Neuronal stem cell (in vitro differentiated cells): ENCODE results near the gene PHLPP2.

Source experiments
- DNase-seq: peaks from one replicate; pipeline ENCODE4 v3.0.0-alpha.2; 2013; ENCODE audit warnings: low spot score
- H2AFZ ChIP-seq: one replicate; pipeline ENCODE4 v1.6.1; 2013; ENCODE audit warnings: mild to moderate bottlenecking, low read length, inconsistent platforms
- H2AK5ac ChIP-seq: 2 replicates; pipeline ENCODE4 v1.6.1; 2013; ENCODE audit warnings: low read depth, mild to moderate bottlenecking, inconsistent platforms, low read length, moderate library complexity, mixed read lengths
- H2BK120ac ChIP-seq: 2 replicates; pipeline ENCODE4 v1.6.1; 2013; ENCODE audit warnings: low read depth, mild to moderate bottlenecking, inconsistent platforms, low read length, moderate library complexity, mixed read lengths
- H2BK12ac ChIP-seq: one replicate; pipeline ENCODE4 v1.6.1; 2013; ENCODE audit warnings: low read length, inconsistent platforms
- H2BK15ac ChIP-seq: 2 replicates; pipeline ENCODE4 v1.6.1; 2013; ENCODE audit warnings: mild to moderate bottlenecking, low read length, inconsistent platforms, mixed read lengths
- H2BK5ac ChIP-seq: one replicate; pipeline ENCODE4 v1.6.1; 2013; ENCODE audit warnings: inconsistent platforms, mild to moderate bottlenecking, low read length, moderate library complexity
- H3K14ac ChIP-seq: one replicate; pipeline ENCODE4 v1.6.1; 2013; ENCODE audit warnings: low read length, inconsistent platforms
- H3K18ac ChIP-seq: 2 replicates; pipeline ENCODE4 v1.6.1; 2013; ENCODE audit warnings: low read length, inconsistent platforms
- H3K23ac ChIP-seq: 2 replicates; pipeline ENCODE4 v1.6.1; 2013; ENCODE audit warnings: low read depth, mild to moderate bottlenecking, mixed read lengths, low read length, inconsistent platforms; ENCODE audit not compliant: poor library complexity
- H3K27ac ChIP-seq: replicated peaks from 3 replicates; pipeline ENCODE4 v1.5.1; 2013; ENCODE audit warnings: low read length, inconsistent platforms
- H3K27me3 ChIP-seq, 3 experiments: 2 replicates each; pipeline ENCODE4 v1.6.1; 2013; ENCODE audit warnings: low read length in 3 of 3, mild to moderate bottlenecking in 2 of 3, inconsistent platforms in 1 of 3, low read depth in 1 of 3, mixed read lengths in 1 of 3, moderate library complexity in 1 of 3; ENCODE audit not compliant: control insufficient read depth in 3 of 3, insufficient read depth in 3 of 3
- H3K36me3 ChIP-seq, 2 donors: replicated peaks in 1 of 2; 2 replicates each; pipeline ENCODE4 v1.6.1; 2013; ENCODE audit warnings: low read length in 2 of 2; ENCODE audit not compliant: control insufficient read depth in 2 of 2, insufficient read depth in 2 of 2
- H3K4ac ChIP-seq: 2 replicates; pipeline ENCODE4 v1.6.1; 2013; ENCODE audit warnings: inconsistent platforms, mild to moderate bottlenecking, low read length, moderate library complexity
- H3K4me1 ChIP-seq, 2 donors: 1 replicate in 1 of 2; 2 replicates in 1 of 2; pipeline ENCODE4 v1.6.1; 2013; ENCODE audit warnings: low read length in 2 of 2, low read depth in 1 of 2; ENCODE audit not compliant: control insufficient read depth in 2 of 2, insufficient read depth in 1 of 2
- H3K4me2 ChIP-seq: one replicate; pipeline ENCODE4 v1.6.1; 2013; ENCODE audit warnings: mild to moderate bottlenecking, low read length, inconsistent platforms; ENCODE audit not compliant: insufficient read depth, poor library complexity, severe bottlenecking
- H3K4me3 ChIP-seq, 2 donors: 2 replicates each; pipeline ENCODE4 v1.5.1; 2013; ENCODE audit warnings: low read length in 2 of 2, mild to moderate bottlenecking in 2 of 2, inconsistent platforms in 1 of 2, moderate library complexity in 1 of 2
- H3K79me1 ChIP-seq: one replicate; pipeline ENCODE4 v1.6.1; 2013; ENCODE audit warnings: low read depth, mild to moderate bottlenecking, inconsistent platforms, low read length, moderate library complexity
- H3K9ac ChIP-seq: one replicate; pipeline ENCODE4 v1.6.1; 2013; ENCODE audit warnings: mild to moderate bottlenecking, low read depth, low read length, inconsistent platforms; ENCODE audit not compliant: poor library complexity
- H3K9me3 ChIP-seq, 2 donors: replicated peaks in 1 of 2; 2 replicates each; pipeline versions ENCODE3 to v1.6.1; 2013; ENCODE audit warnings: low read length in 2 of 2, mild to moderate bottlenecking in 2 of 2, inconsistent platforms in 1 of 2, low read depth in 1 of 2, mixed read lengths in 1 of 2, moderate library complexity in 1 of 2; ENCODE audit not compliant: control insufficient read depth in 2 of 2, insufficient read depth in 1 of 2
- H4K8ac ChIP-seq: one replicate; pipeline ENCODE4 v1.6.1; 2013; ENCODE audit warnings: low read depth, mild to moderate bottlenecking, inconsistent platforms, low read length, moderate library complexity
- H4K91ac ChIP-seq: one replicate; pipeline ENCODE4 v1.6.1; 2013; ENCODE audit warnings: low read length, low read depth, mild to moderate bottlenecking, inconsistent platforms; ENCODE audit not compliant: poor library complexity
- WGBS, 2 donors: extraction: QIAGEN DNeasy Blood & Tissue Kit; methylation state at CpG; one replicate each; pipeline ENCODE4 v1.1.7; 2013; ENCODE audit warnings: missing lambda C conversion rate in 2 of 2, mixed read lengths in 1 of 2; ENCODE audit not compliant: insufficient read length in 2 of 2, insufficient replicate concordance in 1 of 2; ENCODE audit errors: extremely low coverage in 2 of 2; 5-methylcytosine and 5-hydroxymethylcytosine counted together

The PHLPP2 gene

DNA sequence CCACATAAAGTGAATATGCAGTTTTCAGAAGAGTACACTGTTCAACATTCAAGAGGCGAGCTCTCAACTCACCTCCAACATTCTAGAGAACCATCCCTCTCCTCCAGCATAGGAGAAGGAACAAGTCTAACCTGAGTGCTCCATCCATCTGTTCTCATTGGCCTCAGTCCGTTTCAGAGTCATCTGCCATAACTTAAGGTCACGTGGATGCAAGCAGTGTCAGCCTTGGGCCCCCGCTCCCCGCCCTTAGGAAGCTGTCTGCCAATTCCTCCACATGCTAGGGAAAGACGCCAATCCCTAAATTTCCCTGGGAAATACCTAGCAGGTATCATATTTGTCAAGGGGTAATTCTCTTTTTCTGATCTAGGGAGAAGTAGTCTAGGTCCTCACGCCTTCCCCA, 77.1 kb downstream of the PHLPP2 start:
- Histone ChIP-seq H3K9me3 (no peaks in the 10 kb centered on the region), H2BK5ac (no peak overlapping the region), H3K79me1 (no peaks in the 10 kb centered on the region), H3K23ac (no peak overlapping the region), H2AK5ac (no peak overlapping the region), H3K4me3 (no peak overlapping the region), H3K4ac (no peak overlapping the region), H3K18ac (no peak overlapping the region), H3K9ac (no peak overlapping the region), H2BK12ac (no peak overlapping the region), H4K91ac (no peak overlapping the region), H3K14ac (no peak overlapping the region), H3K27ac (no peak overlapping the region), H3K4me1 (no peaks in the 10 kb centered on the region), H2BK15ac (no peak overlapping the region), H3K36me3 (peaks cover 18 to 72% of the 10 kb centered on the region in 2 donors), H3K27me3 (no peaks in the 10 kb centered on the region), H4K8ac (no peak overlapping the region), H2BK120ac (no peak overlapping the region), H2AFZ (no peak overlapping the region), H3K4me2 (no peak overlapping the region)
- DNase-seq: no peak
- WGBS, 2 donors: no CpG with 5 or more reads among the region's 7 CpGs

DNA sequence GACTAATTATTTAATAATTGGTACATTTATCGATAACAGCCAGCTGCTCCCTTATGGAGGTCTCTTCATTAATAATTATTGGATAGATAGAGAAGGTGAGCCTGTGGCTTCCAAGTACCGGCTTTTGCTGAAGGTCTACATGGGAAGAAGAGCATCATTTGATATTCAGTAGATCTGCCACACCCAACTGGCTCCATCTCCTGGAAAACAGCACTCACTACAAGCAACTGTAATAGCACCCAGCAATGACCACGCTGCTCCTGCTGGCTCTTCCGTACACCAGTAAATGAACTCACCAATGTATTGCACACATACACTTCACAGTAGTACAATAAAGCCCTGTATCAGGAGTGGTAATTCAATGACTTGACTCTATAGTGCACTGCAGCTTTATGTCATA, 79.1 kb downstream of the PHLPP2 start:
- no peak overlapping the region for H2BK5ac ChIP-seq
- H3K27me3 ChIP-seq: no peaks in the 10 kb centered on the region
- no peak overlapping the region for H3K27ac ChIP-seq
- no peak overlapping the region for H4K8ac ChIP-seq
- no peak overlapping the region for H3K4ac ChIP-seq
- no CpG with 5 or more reads among the region's 4 CpGs for WGBS, 2 donors
- no peaks in the 10 kb centered on the region for H3K9me3 ChIP-seq
- H2BK120ac ChIP-seq: no peak overlapping the region
- no peaks in the 10 kb centered on the region for H3K4me1 ChIP-seq
- H4K91ac ChIP-seq: no peak overlapping the region
- H3K9ac ChIP-seq: no peak overlapping the region
- peaks cover 18 to 57% of the 10 kb centered on the region in 2 donors for H3K36me3 ChIP-seq
- H3K23ac ChIP-seq: no peak overlapping the region
- H2BK12ac ChIP-seq: no peak overlapping the region
- H3K14ac ChIP-seq: no peak overlapping the region
- no peak overlapping the region for H2BK15ac ChIP-seq
- H3K4me2 ChIP-seq: no peak overlapping the region
- H3K79me1 ChIP-seq: no peaks in the 10 kb centered on the region
- no peak overlapping the region for H3K18ac ChIP-seq
- H3K4me3 ChIP-seq: no peak overlapping the region
- H2AK5ac ChIP-seq: no peak overlapping the region
- DNase-seq: no peak
- no peak overlapping the region for H2AFZ ChIP-seq

DNA sequence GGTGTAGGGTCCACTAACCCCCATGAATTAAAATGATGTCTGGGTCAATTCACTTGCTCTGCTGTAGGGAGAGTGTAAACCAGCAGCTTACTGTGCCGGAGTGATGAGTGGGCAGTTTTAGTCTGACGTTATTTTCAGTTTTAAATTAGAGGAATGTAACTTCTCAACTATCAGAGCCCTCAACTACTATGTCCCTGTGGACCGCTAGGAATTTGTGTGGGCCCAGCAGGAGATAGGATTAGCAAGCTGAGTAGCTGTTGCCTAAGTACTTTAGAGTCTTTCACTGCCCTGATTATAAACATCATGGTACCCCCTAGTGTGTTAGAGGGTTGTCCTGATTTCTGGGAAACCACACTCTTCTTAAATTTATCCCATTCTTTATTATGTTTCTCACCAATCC, 87.1 kb downstream of the PHLPP2 start:
- Histone ChIP-seq H3K27me3 (no peaks in the 10 kb centered on the region), H3K79me1 (no peaks in the 10 kb centered on the region), H2BK15ac (no peak overlapping the region), H4K91ac (no peak overlapping the region), H2BK5ac (no peak overlapping the region), H3K23ac (no peak overlapping the region), H3K4ac (no peak overlapping the region), H3K9ac (no peak overlapping the region), H3K4me1 (peaks cover 0 to 3% of the 10 kb centered on the region in 2 donors), H2AFZ (no peak overlapping the region), H3K4me3 (no peak overlapping the region), H2AK5ac (no peak overlapping the region), H3K27ac (no peak overlapping the region), H2BK12ac (no peak overlapping the region), H3K14ac (no peak overlapping the region), H3K18ac (no peak overlapping the region), H2BK120ac (no peak overlapping the region), H3K9me3 (no peaks in the 10 kb centered on the region), H3K4me2 (no peak overlapping the region), H4K8ac (no peak overlapping the region), H3K36me3 (peaks cover 0 to 6% of the 10 kb centered on the region in 2 donors)
- no peak for DNase-seq
- no CpG with 5 or more reads among the region's 3 CpGs for WGBS, 2 donors

DNA sequence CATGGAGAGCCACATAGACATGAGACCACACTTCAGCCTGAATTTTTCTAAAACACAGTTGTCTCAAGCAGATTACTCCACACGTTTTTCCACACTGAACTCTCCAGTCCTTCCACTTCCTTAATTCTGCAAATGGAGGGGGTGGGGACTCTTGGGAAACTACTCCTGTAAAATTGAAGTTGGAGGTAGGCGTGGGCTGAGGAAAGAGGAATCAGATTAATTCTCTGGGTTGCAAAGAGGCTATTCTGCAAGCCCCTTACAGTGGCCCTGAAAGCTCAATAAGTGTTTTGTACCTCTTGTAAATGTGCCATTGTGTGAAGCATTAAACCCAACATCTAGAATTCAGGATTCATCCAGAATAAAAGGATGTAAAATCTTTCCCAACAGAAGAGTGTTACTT, 88.9 kb downstream of the PHLPP2 start:
- Histone ChIP-seq H3K9ac (no peak overlapping the region), H2AK5ac (no peak overlapping the region), H4K8ac (no peak overlapping the region), H3K14ac (no peak overlapping the region), H3K27ac (no peak overlapping the region), H2BK120ac (no peak overlapping the region), H2BK15ac (no peak overlapping the region), H3K23ac (no peak overlapping the region), H2BK5ac (no peak overlapping the region), H3K79me1 (no peaks in the 10 kb centered on the region), H3K4ac (no peak overlapping the region), H2BK12ac (no peak overlapping the region), H3K4me2 (no peak overlapping the region), H3K36me3 (peaks cover 0 to 5% of the 10 kb centered on the region in 2 donors), H2AFZ (no peak overlapping the region), H4K91ac (no peak overlapping the region), H3K27me3 (no peaks in the 10 kb centered on the region), H3K4me3 (no peak overlapping the region), H3K9me3 (no peaks in the 10 kb centered on the region), H3K18ac (no peak overlapping the region), H3K4me1 (peaks cover 0 to 3% of the 10 kb centered on the region in 2 donors)
- no CpG with 5 or more reads among the region's 2 CpGs for WGBS, 2 donors
- DNase-seq: no peak
